ENCODE results near the gene OR51G2.

The OR51G2 gene

GRCh38 chr11:4932751-4933150 is 13.6 kb upstream of the OR51G2 start:
- DNase-seq (ENCODE audit: low read depth) = no peak
- H3K4me3 ChIP-seq (replicated peaks; ENCODE audit: low read depth, low read length) = no peak overlapping the region
- no peak for TF ChIP-seq CTCF (IDR thresholded peaks at IDR 0.05; ENCODE audit: low read length, missing control alignments)

- DNase-seq (ENCODE audit: low read depth) = no peak
- TF ChIP-seq CTCF (IDR thresholded peaks at IDR 0.05; ENCODE audit: low read length, missing control alignments) = no peak
- H3K4me3 ChIP-seq (replicated peaks; ENCODE audit: low read depth, low read length) = no peak overlapping the region
Measured at GRCh38 chr11:4926608-4927007, 7.5 kb upstream of the OR51G2 start.

DNA sequence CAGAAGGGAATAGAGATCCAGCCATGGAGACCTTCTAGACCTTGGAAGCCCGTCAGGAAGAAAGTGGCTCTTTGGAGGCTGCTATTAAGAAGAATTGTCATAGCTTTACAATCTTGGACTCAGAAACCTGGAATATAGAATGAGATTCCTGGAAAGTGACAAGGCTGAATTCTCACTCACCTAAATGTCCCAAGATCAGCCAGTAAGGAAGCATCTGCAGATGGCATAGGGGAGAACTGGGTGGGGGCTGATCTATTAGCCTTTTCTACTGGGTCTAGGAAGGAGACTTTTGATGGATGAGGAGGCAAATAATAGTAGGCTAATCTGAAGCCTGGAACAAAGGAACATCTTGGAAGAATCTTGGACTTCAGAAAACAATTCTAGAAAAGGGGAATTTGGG is 5.1 kb upstream of the OR51G2 start, which contains the start of gene OR51G1:
Gene OR51G1, minus strand, starts transcription at position 101 of the 400 bp plus-strand sequence. Its CDS starts 0 bp downstream, at position 101.
- no peak for DNase-seq (ENCODE audit: low read depth)
- TF ChIP-seq CTCF (IDR thresholded peaks at IDR 0.05; ENCODE audit: low read length, missing control alignments) = no peak
- H3K4me3 ChIP-seq (replicated peaks; ENCODE audit: low read depth, low read length) = no peak within 1 kb of the TSS

GRCh38 chr11:4922304-4922703 is 3.2 kb upstream of the OR51G2 start:
- TF ChIP-seq CTCF (IDR thresholded peaks at IDR 0.05; ENCODE audit: low read length, missing control alignments) = no peak
- no peak for DNase-seq (ENCODE audit: low read depth)
- H3K4me3 ChIP-seq (replicated peaks; ENCODE audit: low read depth, low read length) = no peak overlapping the region

DNA sequence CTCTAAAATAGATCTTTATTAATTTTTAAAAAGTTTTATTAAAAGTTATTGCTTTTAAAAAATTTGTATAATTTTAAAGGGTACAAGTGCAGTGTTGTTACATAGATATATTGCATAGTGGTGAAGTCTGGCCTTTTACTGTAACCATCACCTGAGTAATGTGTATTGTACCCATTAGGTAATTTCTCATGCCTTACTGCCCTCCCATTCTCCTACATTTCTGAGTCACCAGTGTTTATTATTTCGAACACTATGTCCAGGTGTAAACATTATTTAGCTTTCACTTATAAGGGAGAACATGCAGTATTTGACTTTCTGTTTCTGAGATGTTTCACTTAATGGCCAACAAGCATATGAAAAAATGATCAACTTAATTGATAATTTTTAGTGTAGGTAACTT is 2.6 kb upstream of the OR51G2 start:
- H3K4me3 ChIP-seq (replicated peaks; ENCODE audit: low read depth, low read length) = no peak overlapping the region
- TF ChIP-seq CTCF (IDR thresholded peaks at IDR 0.05; ENCODE audit: low read length, missing control alignments) = no peak
- DNase-seq (ENCODE audit: low read depth) = no peak

GRCh38 chr11:4916581-4916980 is 2.6 kb downstream of the OR51G2 start:
- H3K4me3 ChIP-seq (replicated peaks; ENCODE audit: low read depth, low read length) = no peak overlapping the region
- no peak for TF ChIP-seq CTCF (IDR thresholded peaks at IDR 0.05; ENCODE audit: low read length, missing control alignments)
- no peak for DNase-seq (ENCODE audit: low read depth)

GRCh38 chr11:4903484-4903883 is 15.7 kb downstream of the OR51G2 start, which contains the start of gene OR51A7:
OR51A7 (plus strand) TSS chr11:4903783; CDS start chr11:4907370, 3,587 bp downstream.
- H3K4me3 ChIP-seq (replicated peaks; ENCODE audit: low read depth, low read length) = no peak within 1 kb of the TSS
- no peak for TF ChIP-seq CTCF (IDR thresholded peaks at IDR 0.05; ENCODE audit: low read length, missing control alignments)
- no peak for DNase-seq (ENCODE audit: low read depth)

All from fibroblast of pulmonary artery (primary cell).